GM19193 (cell line): ENCODE measurements around the gene HAGH.

Source experiments
- POLR2A ChIP-seq: IDR thresholded peaks from 4 replicates; pipeline ENCODE4 v1.6.1; 2011; ENCODE audit not compliant: insufficient read depth, insufficient read length; ENCODE audit errors: extremely low read depth

The HAGH gene

DNA sequence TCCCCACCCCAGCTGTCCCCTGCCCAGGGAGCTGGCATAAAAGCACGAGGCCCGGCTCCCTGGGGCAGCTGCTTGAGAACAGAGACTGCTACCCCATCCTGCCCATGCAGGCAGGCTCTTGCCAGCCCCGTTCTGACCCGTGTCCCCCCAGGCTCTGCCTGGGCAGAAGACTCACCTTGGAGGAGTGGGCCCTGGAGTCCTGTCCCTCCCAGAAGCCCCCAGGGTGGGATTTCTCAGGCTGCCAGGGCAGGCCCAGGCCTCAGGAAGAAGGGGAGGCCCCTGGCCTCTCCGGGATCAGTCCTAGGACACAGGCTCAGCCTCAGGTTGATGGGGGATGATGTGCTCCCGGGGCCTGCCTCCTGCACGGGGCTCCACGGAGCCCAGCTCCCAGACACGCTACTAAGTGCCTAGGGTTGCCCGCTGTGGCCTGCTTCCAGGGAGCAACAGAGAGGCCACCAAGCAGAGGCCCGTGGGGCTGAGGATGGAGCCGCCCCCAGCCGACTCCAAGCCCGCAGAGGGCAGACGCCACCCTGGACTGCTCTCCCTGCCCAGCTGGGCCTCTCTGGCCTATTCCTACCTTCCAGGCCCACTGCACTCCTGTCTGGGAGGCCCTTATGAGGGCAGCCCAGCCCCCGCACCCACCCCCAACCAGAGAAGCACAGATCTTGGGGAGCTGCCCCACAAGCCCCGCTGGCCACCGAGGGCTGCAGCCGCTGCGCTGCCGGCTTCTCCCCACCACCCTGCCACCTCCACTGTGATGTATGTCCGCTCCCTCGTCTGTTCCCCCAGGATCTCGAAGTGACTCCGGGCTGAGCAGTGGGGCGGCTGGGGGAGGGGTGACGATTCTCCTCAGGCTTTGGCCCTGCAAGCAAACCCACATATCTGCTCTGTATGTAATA is 57.0 kb downstream of the HAGH start:
- TF ChIP-seq POLR2A = no peak

DNA sequence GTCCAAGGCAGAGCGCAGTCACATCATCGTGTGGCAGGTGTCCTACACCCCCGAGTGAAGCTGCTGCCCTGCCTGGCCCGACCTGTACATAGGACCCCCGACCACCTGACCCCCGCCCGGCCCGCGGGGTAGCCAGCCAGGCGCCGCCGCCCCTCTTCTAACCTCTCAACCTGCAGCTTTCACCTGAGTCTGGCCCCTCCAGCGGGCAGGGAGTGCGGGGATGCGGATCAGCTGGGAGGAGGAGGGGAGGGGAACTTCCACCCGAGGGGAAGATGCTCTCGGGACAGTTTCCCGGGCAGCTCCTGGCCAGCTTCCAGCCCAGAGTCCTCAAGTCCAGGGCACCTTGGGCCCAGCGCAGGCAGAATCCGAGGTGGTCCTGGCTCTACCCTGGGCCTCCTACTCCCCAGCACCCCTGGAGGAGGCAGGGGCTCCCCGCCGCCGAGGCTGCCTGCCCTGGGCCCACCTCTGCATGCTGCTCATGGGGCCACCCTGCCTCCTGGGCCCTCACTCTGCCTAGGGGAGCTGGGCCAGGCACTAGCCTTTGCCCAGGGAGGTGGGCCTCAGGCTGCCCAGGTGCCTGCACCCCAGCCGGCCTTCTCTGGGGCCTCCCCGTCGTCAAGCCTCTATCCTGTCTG is 57.7 kb downstream of the HAGH start:
- peak; percentile 11 for TF ChIP-seq POLR2A

DNA sequence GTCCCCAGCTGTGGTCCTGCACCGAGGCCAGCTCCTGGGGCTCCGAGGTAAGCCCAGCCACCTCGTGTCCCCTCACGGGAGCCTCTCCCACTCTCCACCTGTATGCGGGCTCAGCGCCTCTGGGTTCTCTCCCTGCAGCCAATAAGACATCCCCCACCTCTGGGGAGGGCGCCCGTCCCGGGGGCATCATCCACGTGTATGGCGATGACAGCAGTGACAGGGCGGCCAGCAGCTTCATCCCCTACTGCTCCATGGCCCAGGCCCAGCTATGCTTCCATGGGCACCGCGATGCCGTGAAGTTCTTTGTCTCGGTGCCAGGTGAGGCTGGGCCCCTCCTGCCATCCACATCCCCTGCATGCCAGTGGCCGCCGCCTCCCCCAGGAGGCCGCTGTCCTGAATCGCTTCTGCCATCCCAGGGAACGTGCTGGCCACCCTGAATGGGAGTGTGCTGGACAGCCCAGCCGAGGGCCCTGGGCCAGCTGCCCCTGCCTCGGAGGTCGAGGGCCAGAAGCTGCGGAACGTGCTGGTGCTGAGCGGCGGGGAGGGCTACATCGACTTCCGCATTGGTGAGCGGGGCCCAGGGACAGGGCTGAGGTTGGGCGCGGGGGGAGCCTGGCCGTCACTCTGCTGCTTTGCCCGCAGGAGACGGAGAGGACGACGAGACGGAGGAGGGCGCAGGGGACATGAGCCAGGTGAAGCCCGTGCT is 58.4 kb downstream of the HAGH start:
- TF ChIP-seq POLR2A = no peak

DNA sequence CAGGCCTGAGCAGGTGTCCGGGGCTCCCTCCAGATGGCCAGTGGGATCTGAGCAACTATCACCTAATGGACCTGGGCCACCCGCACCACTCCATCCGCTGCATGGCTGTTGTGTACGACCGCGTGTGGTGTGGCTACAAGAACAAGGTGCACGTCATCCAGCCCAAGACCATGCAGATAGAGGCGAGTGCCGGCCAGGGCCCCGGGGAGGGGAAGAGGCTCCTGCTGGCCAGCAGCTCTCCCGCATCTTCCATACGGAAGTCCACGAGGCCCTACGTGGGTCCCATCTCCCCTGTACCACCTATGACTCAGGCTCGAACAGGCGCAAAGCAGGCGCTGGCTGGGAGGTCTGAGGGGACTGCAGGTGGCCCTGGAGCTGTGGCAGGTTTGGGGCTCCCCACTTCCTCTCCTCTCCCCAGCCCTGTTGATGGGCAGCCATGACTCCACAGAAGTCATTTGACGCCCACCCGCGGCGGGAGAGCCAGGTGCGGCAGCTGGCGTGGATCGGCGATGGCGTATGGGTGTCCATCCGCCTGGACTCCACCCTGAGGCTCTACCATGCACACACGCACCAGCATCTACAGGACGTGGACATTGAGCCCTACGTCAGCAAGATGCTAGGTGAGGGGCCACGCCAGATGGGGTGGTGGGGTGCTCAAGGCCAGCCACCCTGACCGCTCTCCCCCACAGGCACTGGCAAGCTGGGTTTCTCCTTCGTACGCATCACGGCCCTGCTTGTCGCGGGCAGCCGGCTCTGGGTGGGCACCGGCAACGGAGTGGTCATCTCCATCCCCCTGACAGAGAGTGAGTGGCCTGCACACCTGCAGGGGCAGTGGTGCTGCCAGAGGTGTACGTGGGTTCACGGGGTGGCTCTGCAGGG is 59.3 kb downstream of the HAGH start:
- no peak for TF ChIP-seq POLR2A

DNA sequence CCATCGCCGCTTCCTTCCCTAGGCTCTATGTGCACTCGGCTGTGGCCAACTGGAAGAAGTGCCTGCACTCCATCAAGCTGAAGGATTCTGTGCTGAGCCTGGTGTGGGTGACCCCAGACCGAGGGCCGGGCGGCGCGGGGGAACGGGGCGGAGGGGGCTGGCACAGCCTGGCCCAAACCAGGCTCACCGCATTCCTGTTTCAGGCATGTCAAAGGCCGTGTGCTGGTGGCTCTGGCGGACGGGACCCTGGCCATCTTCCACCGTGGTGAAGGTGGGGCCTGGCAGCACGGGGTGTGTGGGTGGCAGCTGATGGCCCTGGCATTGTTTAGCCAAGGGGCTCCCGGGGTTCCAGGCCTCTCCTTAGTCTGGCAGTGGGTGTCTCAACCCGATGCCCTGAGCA is 59.9 kb downstream of the HAGH start:
- no peak for TF ChIP-seq POLR2A

DNA sequence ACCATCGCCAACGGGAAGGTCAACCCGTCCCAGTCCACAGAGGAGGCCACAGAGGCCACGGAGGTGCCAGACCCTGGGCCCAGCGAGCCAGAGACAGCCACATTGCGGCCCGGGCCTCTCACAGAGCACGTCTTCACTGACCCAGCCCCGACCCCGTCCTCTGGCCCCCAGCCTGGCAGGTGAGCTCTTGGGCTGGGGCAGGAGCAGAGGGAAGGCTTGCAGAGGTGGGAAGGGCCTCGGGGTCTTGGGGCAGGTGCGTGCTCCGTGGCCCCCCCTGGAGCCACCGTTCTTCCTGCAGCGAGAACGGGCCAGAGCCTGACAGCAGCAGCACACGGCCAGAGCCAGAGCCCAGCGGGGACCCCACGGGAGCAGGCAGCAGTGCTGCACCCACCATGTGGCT is 60.4 kb downstream of the HAGH start:
- TF ChIP-seq POLR2A = no peak

DNA sequence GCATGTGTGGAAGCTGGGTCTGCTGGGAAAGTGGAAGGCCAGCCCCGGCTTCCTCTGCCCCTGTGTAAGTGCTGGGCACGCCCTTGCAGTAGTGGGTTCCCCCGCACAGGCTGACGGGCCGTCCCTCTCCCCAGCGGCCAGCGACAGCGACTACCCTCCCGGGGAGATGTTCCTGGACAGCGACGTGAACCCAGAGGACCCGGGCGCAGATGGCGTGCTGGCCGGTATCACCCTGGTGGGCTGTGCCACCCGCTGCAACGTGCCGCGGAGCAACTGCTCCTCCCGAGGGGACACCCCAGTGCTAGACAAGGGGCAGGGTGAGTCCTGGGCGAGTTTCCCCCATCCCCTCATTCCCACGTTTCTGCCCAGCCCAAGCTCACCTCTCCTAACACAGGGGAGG is 60.8 kb downstream of the HAGH start:
- TF ChIP-seq POLR2A = no peak

DNA sequence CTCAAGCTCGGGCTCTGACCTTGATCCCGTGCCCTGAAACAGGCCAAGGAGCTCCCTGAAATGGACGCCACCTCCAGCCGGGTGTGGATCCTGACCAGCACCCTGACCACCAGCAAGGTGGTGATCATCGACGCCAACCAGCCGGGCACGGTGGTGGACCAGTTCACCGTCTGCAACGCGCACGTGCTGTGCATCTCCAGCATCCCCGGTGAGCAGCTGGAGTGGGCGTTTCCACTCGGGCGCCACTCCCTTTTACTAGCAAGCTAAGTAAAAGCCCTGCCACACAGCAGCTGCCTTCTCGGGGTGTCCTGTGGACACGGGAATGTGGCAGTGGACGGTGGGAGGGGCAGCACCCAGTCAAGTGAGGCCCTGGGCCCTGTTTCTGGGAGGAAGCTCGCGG is 61.7 kb downstream of the HAGH start:
- TF ChIP-seq POLR2A = no peak

DNA sequence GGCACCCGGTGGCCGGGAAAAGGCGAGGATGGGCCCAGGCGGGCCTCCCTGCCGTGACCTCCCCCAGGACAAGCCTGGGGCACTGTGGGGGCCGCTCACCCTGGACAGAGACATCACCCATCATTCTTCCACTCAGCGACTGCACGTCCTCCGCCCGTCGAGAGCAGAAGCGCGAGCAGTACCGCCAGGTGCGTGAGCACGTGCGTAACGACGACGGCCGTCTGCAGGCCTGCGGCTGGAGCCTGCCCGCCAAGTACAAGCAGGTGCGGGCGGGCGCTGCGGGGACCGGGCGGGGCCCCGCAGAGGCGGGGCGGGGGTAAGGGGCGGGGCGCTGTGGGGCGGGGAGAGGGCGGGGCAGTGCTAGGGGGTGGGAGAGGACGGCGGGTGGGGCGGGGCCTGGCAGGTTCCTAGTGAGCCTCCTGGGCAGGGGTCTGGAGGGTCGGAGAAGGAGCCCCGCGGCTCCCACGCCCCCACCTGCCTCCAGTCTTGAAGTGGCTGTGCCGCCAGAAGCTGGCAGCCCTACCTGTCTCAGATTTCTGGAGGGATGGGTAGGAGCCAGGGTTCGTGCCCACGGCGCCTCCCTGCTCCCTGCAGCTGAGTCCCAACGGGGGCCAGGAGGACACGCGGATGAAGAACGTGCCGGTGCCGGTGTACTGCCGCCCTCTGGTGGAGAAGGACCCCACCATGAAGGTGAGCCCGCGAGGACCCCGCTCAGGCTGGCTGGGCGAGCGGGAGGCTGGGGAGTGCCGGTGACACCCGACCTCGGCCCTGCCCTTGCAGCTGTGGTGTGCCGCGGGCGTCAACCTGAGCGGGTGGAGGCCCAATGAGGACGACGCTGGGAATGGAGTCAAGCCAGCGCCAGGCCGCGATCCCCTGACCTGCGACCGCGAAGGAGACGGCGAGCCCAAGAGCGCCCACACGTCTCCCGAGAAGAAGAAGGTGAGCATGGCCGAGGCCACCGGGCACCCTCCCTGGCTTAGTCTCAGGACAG is 62.8 kb downstream of the HAGH start:
- no peak for TF ChIP-seq POLR2A

DNA sequence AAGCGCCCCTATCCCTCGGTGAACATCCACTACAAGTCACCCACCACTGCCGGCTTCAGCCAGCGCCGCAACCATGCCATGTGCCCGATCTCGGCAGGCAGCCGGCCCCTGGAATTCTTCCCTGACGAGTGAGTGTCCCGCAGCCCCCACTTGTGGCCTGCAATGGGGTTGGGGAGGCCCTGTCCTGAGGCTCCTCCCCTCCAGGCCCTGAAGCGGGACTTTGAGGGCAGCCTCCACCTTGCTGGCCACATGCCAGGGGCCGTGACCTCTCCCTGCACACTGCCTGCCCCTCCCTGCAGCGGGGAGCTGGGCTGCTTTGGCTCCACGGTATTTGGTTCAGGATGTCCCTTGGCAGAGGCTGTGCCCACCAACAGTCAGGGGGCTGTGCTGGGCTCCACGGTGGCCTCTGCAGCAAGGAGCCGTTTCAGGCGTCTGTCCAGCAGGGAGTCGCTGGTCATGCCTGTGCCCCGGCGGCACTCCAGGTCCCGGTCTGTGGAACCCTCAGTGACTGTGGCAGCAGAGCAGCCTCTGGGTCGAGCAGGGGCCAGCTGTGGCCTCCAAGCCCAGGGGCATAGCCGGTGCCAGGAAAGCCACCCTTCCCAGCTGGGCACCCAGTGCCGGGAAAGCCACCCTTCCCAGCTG is 63.6 kb downstream of the HAGH start:
- TF ChIP-seq POLR2A = no peak

DNA sequence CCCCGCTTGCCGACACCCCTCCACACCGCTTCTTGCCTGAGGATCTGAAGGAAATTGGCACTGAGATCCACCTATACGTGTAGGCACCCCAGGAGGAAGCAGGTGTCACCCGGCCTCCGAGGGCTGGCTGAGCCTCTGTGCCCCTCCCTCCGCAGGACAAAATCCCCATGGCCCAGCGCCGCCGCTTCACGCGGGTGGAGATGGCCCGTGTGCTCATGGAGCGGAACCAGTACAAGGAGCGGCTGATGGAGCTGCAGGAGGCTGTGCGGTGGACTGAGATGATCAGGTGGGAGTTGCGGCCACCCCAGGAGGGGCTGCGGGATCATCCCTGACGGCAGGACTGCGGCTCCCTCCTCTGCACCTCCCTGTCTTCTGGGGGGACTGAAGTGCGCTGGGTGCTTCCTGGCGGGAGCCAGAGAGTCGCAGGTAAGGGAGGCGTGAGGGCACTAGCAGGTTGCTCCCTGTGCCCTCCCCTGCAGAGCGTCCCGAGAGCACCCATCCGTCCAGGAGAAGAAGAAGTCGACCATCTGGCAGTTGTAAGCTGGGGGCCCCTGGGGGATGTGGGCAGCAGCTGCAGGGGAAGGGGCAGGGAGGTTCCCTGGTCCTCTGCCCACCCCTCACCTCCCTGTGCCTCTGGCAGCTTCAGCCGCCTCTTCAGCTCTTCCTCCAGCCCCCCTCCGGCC is 64.3 kb downstream of the HAGH start:
- peak; percentile 5 for TF ChIP-seq POLR2A

DNA sequence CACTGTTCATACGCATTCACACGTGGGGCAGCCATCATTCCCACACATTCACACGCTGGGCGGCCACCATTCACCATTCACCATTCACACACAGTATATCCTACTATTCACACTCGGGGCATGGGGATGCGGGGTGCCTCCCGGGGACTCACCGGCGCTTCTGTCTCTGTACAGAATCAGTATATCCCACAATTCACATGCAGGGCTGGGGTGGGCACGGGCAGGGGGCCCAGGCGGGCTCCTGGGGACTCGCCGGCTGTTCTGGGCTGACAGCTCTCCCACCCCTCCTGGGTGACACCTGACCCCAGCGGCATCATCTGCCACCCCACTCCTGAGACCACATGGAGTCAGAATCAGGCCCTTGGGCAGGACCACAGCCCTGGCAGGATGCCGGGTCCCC is 64.9 kb downstream of the HAGH start:
- TF ChIP-seq POLR2A = peak; percentile 4
